Activated CD4-positive, CD25-positive, alpha-beta regulatory T cell (primary cell): Measurements from ENCODE around the gene COL15A1.

Source experiments
- DNase-seq, 4 experiments: peaks; one replicate each; lab custom pipeline; 2025; lab: John Stamatoyannopoulos, UW

Gene COL15A1

DNA sequence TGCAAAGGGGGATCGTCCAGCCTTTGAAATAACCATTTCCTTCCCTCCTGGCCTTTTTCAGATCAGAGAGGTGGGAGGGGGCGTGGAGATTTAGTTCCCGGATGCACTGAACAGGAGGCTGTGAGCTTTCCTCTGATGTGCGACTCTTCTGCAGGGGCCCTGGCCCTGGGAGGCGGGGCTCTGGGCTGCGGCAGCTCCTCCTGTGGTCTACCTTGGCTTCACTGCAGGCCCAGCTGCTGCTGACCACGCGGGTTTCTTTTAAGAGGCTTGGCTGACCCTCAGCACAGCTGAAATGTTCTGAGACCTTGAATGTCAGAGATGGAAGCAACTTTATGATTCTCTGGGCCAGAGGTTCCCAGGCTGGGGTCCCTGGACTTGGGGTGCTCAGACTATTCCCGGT, 27.0 kb upstream of the COL15A1 start:
- DNase-seq: no peak

DNA sequence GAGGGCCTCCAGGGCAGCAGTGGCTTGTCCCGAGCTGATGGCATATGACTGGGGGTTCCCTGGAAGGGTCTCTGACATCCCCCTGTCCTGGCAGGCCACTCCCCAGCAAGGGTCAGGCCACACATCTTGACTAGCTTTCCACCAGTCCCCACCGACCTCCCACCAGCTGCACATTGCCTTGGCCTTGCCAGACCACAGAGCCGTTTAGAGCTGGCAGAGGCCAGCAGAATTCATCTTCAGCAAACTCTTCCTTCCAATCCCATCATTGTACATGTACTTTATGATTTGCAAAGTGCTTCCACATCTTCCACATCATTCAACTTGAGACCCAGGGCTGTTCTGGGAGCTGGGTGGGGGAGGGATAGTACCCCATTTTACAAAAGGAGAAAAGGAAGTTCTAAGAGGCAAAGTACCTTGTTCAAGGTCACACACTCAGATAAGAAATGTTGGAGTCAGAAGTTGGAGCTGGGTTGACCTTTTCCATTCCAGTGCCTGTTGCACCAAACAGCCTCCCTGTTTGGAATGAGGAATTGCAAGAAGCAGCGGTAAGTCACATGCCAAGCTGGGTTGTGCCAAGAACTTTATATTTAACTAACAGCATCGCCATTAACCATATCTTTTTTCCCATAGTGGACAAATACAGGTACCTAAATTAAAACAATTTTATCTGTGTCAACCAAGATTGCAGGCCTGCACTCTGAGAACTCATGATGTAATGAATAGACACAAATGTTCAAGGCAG, 25.8 kb upstream of the COL15A1 start:
- no peak for DNase-seq

DNA sequence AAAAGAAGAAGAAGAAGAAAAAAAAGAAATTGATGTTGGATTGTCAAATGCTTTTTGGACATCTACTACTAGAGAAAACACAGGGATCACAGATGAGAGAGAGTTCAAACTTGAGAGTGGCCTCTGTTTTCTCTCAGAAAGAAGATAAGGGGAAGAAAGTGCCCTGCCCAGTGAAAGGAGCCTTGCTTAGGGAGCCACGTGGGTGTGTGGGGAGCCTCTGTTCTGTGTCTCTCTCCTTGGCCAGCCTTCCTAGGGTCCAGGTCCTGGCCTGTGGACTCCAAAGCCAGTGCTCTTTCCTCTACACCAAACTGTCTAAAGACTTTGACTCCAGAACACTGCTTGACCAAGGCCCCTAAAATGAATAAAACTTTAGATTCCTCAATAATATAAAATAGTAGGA, 22.0 kb upstream of the COL15A1 start:
- DNase-seq: no peak

DNA sequence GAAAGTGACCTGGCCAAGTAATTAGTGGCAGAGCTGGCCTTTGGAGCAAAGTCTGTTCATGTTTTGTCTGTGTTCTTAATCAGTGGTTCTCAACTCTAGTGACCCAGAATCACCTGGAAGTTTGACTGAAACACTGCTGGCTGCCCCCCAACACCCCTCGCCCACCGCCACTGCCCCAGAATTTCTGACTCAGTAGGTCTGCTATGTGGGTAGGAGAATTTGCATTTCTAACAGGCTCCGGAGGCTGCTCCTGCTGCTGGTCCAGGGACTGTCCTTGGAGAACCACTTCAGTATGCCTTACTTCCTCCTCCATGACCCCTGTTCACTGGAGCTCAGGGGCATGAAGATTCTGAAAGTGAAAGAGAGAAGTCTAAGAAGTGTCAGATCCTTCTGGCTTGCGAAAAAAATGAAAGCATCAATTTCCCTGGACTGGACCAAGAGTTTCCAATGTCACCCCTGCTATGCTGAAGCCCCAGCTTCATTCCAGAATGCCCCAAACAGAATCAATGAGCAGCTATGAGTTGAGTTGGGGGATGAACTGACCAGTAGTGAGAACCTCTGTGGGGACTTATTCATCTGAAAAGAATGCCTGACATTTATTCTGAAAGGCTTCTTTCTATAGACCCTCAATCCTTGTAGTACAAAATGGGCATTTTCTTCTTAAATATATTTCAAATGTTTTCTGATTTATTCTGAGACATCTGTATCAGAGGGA, 20.8 kb upstream of the COL15A1 start:
- no peak for DNase-seq

DNA sequence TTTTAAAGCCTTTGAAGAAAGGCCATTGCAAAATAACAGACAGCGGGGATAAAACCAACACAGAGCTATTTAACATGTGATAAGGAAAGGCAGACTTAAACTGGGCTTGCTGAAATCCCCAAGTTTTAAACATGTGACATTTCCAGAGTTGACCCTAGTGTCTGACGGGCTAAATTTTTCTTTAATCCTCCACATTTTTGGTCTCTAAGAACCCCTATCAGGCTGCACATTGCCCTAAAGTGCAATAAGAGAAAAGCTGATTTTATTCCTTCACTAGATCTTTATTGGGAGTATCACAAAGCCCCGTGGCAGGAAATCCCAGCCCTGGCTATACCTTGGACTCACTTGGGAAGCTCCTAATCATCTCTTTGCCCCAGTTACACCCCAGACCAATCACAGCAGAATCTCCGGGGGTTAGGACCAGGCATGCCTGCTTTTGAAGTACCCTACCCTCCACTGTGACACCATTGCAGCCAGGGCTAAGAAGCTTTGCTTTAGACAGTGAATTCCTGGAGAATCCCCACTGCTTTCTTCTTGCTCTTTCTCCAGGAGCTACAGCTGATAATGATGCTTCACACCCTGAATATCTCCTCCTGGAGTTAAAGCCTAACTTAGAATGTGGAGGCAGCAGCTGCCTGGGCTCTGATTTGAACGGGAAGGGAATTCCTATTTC, 20.1 kb upstream of the COL15A1 start:
- DNase-seq: no peak

DNA sequence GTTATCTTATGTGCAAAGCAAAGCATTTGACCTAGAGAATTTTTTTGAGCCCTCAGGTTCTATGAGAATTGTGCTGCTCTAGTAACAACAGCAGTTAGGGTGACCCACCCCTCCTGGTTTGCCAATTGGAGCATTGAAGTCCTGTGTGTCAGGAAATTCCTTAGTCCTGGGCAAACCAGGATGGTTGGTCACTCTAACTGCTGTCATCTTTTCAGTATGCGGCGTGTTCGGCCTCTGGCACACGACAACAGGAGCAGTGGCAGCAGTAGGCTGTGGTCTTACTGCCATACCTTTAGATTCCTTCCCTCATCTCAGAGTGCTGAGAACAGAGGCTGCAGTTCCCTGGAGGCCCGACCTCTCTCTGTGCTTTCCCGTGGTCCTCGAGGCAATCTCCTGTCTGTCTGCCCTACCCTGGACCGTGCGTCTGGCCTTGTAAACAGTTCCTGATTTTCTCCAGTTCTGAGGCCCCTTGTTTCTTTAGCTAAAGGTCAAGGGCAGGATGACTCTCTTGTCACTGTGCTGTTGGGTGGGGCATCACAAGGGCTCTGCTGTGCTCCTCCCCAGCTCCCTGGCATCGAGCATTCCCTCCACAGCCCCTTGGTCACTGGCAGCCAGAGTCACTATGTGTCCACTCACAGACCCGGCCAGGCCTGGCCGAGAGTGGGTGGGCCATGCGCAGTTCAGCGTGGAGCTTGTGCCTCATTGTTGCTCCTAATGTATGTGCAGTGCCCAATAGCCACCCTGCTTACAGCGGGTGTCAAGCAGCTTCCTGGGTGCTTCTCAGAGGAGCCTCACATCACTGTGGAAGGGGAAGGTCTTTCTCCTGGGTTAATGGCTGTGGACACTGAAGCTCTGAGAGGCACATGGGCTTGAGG, 18.5 kb upstream of the COL15A1 start:
- no peak for DNase-seq

DNA sequence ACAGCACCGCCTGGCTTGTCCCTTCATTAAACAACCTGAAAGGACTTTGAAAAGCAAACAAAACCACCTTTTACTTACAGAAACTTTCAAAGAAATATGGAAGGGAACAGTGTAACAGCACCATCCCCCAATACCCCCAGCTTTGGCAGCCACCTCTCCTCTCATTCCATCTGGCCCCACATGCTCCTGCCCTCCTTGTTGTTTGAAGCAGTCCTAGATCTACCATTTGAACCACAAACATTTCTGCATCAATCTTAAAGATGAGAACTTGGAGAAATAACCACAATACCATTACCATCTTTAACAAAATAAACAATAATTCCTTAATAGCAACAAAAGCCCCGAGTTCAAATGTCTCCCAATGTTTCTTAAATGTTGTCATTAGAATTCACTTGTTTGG, 17.8 kb upstream of the COL15A1 start:
- DNase-seq: no peak

DNA sequence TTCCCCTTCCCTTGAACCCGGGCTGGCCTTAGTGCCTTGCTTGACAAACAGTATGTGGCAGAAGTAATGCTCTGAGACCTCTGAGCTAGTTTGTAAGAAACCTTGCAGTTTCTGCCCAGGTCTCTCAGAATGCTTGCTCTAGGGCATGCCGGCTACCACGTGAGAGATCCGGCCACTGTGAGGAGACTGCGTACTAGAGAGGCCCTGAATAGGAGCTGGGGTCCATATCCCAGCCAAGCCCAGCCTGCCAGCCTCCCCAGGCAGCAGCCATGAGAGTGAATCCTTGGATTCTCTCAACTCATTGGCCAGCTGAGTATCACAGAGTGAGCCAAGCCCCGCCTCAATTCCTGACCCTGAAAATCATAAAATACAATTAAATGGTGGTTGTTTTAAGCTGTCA, 16.0 kb upstream of the COL15A1 start:
- no peak for DNase-seq

DNA sequence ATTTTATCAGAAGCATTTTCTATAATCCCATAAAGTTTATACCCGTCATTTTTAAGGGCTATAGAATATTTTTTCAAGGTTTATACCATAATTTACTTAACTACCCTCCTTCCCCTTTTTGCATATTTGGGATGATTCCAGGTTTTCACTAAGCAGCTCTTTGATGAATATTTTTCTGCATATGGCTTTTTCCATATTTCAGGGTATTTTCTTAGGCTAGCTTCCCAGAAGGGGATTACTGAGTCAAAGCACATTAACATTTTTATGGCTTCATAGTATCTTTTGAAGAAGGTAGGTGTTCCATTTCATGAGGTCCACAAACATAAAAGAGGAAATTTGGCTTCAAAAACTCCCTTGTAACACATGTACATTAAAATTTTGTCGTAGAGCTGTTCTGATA, 14.6 kb upstream of the COL15A1 start:
- DNase-seq: no peak

DNA sequence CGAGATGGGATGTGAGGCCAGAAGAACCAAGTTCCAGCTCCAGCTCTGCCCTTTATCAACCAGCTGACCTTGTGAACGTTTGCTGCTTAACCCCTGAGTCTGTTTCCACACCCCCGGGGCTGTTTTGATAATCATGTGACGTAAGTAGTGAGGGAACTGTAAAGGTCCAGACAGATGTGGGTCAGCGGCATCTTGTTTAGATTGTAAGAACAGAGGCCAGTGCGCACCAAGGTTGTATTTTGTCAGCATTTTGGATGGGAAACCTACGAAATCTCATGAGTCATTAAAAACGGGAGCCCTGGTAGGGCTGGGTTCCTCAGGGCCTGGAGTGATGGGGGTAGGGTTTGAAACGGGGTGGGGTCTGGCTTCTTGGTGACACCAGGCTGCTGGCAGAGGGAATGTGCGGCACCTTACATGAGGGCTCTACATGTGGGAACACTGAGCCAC, 13.8 kb upstream of the COL15A1 start:
- no peak for DNase-seq

DNA sequence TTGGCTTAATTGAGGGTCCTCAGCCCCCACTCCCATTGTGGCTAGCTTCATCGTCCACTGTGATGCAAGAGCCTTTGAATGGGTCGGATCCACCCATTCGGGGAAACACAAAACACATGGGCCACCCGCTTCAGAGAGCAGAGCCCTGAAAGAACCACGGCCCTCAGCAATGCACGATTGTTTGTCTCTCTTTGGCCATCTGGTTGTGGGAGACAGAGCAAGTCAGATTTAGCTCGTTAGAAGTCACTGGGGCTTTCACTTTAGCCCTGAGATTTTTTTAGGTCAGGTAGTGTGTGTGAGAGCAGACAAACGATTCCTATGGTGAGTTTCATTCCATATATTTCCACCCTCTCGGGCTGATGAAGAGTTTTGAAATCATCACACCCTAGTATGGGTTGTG, 12.9 kb upstream of the COL15A1 start:
- no peak for DNase-seq

DNA sequence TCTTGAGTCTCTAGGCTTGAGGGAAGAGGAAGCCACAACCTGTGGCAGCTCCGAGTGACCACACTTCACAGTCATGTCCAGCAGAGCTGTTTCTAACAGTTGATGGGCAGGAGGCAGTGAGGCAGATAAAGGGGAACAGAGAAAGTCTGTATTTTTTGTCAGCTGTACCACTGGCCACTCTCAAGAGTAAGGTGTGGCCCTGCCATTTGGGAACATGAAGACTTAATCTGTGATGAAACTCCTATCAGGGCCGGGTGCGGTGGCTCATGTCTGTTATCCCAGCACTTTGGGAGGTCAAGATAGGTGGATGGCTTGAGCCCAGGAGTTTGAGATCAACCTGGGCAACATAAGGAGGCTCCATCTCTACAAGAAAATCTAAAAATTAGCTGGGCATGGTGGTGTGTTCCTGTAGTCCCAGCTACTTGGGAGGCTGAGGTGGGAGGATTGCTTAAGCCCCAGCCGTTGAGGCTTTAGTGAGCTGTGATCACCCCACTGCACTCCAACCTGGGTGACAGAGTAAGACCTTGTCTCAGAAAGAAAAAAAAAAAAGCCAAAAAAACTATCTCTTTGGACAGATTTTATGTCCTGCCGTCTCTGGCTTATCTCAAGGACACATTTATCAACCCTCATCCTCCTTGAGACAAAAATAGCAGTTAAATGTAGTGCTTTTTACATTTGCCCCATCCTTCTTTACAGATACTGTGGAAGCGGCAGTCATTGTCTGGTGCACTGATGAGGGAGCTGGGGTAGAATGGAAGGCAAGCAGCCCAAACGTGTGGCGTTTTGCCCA, 11.9 kb upstream of the COL15A1 start:
- no peak for DNase-seq

DNA sequence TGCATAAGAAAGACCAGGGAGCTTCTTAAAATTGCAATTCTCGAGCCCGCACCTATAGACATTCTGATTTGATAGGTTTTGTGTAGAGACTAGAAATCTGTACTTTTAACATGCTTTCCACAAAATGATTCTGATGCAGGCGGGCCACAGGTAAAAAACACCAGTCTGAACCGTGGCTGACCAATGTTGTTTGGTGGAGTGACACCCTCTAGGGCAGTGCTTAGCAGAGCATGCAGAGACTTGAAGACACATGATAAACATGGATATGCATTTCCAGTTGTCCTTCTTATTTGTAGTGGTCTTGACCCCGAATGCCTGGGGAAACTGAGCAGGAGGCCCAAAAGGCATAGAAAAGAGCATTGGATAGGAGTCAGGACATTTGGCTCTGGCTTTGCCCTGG, 10.5 kb upstream of the COL15A1 start:
- DNase-seq: no peak

DNA sequence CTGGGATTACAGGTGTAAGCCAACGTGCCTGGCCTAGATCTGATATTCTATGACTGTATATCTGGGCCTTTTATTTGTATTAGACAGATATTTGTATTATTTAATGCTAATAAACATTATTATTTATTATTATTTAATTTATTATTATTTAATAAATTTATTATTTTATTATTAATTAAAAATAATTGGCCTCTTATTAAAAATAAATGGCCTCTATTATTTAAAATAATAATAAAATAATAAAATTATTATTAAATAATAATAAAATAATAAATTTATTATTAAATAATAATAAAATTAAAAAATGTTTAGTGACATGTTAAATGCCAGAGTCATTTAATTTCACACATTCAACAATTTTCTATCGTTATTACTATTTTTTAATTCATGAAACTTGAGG, 9.8 kb upstream of the COL15A1 start:
- no peak for DNase-seq

DNA sequence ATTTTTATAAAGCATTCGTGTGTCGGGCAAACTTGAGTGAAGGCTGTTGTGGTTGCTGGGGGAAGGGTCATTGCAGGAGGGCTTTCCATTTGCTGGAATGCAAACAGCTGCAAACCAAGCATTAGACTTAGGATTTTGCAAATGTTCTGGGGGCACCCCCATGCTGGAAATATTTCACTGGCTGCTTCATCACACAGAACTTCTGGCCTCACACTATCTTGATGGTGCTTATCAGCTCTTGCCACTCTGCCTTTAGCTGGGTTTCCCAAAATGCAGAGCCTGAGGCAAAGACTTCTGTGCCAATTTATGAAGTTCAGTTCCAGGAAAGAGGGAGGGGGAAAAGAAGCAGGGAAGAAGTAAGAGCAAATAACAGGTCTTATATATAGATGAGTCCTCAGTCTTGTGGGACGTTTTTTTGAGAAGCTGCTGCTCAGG, 8.6 kb upstream of the COL15A1 start:
- no peak for DNase-seq

DNA sequence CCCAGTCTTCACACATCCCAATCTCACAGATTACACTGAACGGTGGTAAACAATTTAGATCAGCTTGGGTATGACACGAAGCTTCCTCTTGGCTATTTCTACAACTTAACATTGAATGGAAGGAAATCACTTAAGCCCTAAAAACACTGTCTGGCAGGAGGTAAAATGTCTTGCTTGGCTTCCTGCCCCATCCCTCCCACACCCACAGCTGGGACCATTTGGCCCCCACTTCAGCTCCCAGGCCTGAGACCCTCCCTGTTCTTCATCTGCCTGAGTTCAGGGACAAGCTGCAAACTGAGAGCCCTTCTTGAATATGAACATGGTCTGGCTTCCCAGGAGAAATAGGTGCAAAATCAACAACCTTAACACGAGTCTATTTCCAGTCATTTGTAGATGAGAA, 3.4 kb upstream of the COL15A1 start:
- DNase-seq: no peak

DNA sequence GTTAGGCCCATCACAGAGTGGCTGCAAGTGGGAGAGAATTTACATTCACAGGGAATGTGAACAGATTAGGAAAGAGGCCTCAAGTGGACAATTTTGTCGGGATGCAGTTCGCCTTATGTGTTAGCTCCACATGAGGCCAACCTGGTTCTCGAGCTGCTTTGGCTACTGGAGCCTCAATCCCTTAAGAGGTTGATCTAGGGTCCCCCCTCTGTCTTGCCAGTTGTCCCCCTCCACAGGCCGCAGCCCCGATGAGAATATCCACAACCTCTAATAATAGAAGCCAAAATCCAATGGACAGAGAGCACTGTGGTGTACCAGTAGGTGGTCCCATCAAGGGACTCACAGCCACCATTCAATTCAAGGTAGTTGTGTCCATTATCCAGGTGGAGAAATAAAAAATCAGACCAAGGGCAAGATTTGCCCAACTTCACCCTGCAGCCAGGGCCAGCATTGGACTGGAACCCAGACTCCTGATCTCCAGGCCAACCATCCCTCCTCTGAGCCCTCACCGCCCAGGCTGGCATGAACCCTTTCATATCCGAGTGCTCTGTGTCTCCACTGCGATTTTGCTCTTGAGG, 1.7 kb upstream of the COL15A1 start:
- DNase-seq: no peak

DNA sequence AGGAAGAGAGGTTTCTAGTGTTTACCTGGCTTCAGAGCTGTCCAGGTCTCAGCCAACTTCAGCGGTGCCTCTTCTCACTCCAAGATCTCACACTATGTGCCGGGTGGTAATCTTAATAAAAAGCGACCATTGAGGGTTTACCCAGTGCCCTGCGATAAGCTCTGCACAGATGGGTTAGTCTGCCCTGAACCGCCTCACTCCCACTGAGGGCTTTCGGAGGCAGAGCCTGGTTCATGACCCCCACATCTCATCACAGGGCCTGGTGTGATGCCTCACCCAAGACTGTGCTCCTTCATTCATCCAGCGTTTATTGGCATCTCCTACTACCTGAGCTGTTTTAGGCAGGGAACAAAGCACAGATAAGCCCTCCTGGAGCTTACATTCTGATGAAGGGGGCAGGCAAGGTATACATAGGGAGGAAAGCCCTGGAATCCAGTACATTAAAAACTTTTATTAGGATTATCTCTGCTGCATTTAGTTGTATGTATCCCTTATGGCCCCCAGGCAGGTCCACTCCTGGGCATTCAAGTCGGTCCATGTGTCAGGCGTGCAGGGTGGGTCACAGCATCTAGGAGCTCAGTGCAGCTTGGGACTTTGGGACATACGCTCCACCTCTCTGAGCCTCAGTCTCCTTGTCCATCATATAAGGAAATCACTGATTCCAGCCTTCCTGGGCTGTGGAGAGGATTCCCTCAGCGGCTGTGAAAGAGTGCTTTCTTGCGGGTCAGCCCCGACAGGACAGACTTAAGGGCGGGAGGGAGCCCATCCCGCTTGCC, 613 bp upstream of the COL15A1 start:
- DNase-seq: no peak

DNA sequence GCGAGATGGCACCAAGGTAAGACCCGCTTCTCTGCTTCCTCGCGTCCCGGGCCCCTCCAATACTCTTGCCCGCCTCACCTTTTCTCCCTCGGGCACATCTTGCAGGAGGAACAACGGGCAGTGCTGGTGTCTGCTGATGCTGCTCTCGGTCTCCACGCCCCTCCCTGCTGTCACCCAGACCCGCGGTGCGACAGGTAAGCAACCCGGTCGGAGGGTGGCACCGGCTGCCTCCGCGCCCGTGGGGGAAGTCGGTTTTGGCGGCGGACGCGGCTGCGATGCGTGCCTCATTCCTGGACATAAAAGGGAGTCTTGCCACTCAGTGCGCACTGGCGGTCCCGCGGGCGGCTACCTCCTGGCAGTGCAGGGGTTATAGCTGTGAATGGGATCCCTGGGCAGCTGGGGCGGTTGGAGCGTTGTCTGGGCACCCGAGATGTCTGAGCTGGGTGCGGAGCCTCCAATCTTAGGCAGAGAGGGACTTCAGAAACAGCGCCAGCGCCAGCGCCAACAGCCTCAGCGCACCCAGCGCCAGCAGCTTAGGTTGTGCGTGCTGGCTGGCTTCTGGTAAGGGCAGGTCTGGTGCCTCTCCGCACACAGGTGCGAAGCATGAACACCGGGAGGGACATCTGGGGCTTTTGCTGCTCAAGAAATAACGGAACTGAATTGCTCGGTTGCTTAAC, 488 bp downstream of the COL15A1 start:
- no peak for DNase-seq

DNA sequence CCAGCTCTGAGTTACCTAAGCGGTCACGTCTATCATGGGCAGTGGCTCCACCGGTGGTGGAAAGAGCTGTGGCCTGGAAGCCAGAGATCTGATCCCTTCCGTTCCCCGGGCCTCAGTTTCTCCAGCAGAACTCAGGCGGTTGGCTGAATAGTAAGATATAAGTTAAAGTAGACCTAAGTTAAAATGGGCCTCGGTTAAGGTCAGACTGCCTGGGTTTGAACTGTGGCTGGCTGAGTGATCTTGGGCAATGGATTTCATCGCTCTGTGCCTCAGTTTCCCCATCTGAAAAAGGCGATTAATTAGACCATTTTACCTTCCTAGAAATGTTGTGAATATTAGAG, 997 bp downstream of the COL15A1 start:
- no peak for DNase-seq
